HCT116 (cell line): ENCODE results near the gene ATXN7L1. TPM values are rescaled to one million over a fixed set of nuclear protein-coding genes. Genes with fewer than 3 reads are reported as not detected.

Experiments
- ATAC-seq: fragments of 200-7000 bp; cut with Tn5 transposase; 2 replicates; pipeline ENCODE4 v1.9.1; 2020; ENCODE audit warnings: mild to moderate bottlenecking, moderate library complexity
- BruUV-seq: library from RNA; stranded (reverse); fragments of 400-500 nt; replicated peaks from 2 replicates; lab custom pipeline; 2021; lab: Mats Ljungman, UMichigan
- CTCF ChIA-PET: fragments of 300-600 bp; sonication (Branson Sonifier 250); formaldehyde crosslinking; loops from one replicate; lab custom pipeline; 2021; ENCODE audit warnings: antibody characterized with exemption; lab: Charles Lee
- POLR2A ChIA-PET: fragments of 300-600, 350-600 bp; sonication (Branson Sonifier 250); formaldehyde crosslinking; loops from one replicate; lab custom pipeline; 2021; ENCODE audit warnings: antibody characterized with exemption; lab: Charles Lee
- RAD21 ChIA-PET, 2 experiments: fragments of 300-600 bp; sonication (Branson Sonifier 250); formaldehyde crosslinking; loops; one replicate each; lab custom pipeline; 2023; ENCODE audit warnings: low total read pairs in 2 of 2; ENCODE audit not compliant: uncharacterized antibody in 2 of 2, unreplicated experiment in 2 of 2, low non-redundant PET in 1 of 2; lab: Charles Lee
- DNase-seq: peaks from one replicate; pipeline ENCODE4 v3.0.0-alpha.2; 2010; ENCODE audit warnings: low read depth, low spot score
- H2AFZ ChIP-seq: fragments of 200-600 bp; shearing (Covaris generic), sonication (generic); 2 replicates; pipeline ENCODE4 v1.6.1; 2017; ENCODE audit warnings: low read depth, mixed run types, mixed read lengths, antibody characterized with exemption, low read length; ENCODE audit not compliant: poor library complexity, severe bottlenecking
- H3K27ac ChIP-seq: 2 replicates; pipeline ENCODE4 v1.5.1; 2012; ENCODE audit warnings: low read depth, low read length
- H3K27me3 ChIP-seq: fragments of 200-600 bp; sonication (generic); 2 replicates; pipeline ENCODE4 v1.6.1; 2016; ENCODE audit warnings: mixed run types, low read length, mixed read lengths; ENCODE audit not compliant: insufficient read depth
- H3K36me3 ChIP-seq, 2 experiments: fragments of 200-500 bp in 1 of 2; fragments of 200-600 bp in 1 of 2; sonication (Bioruptor generic) in 1 of 2; sonication (generic) in 1 of 2; 2 replicates each; pipeline versions ENCODE4 v1.5.1 to v1.6.1; 2014 to 2016; ENCODE audit warnings: low read length in 2 of 2, inconsistent platforms in 1 of 2, mixed read lengths in 1 of 2, mixed run types in 1 of 2; ENCODE audit not compliant: insufficient read depth in 2 of 2, control insufficient read depth in 1 of 2
- H3K4me1 ChIP-seq, 2 experiments: fragments of 200-600 bp in 1 of 2; sonication (generic) in 1 of 2; 2 replicates each; pipeline versions ENCODE4 v1.5.1 to v1.6.1; 2012 to 2017; ENCODE audit warnings: low read length in 2 of 2, inconsistent platforms in 1 of 2, mild to moderate bottlenecking in 1 of 2, mixed read lengths in 1 of 2, mixed run types in 1 of 2, moderate library complexity in 1 of 2; ENCODE audit not compliant: insufficient read depth in 2 of 2, control insufficient read depth in 1 of 2
- H3K4me2 ChIP-seq: fragments of 200-600 bp; sonication (generic); 2 replicates; pipeline ENCODE4 v1.6.1; 2017; ENCODE audit warnings: mixed run types, low read length, mixed read lengths
- H3K4me3 ChIP-seq, 2 experiments: fragments of 200-600 bp in 1 of 2; sonication (generic) in 1 of 2; replicated peaks in 1 of 2; 2 replicates each; pipeline ENCODE4 v1.5.1; 2011 to 2016; ENCODE audit warnings: low read length in 2 of 2, control low read depth in 1 of 2, low read depth in 1 of 2, mild to moderate bottlenecking in 1 of 2, mixed read lengths in 1 of 2, mixed run types in 1 of 2
- H3K79me2 ChIP-seq: fragments of 200-600 bp; sonication (generic); 2 replicates; pipeline ENCODE4 v1.6.1; 2017; ENCODE audit warnings: mild to moderate bottlenecking, mixed run types, low read length, moderate library complexity, mixed read lengths; ENCODE audit not compliant: insufficient read depth
- H3K9ac ChIP-seq: fragments of 200-600 bp; sonication (generic); 2 replicates; pipeline ENCODE4 v1.6.1; 2016; ENCODE audit warnings: low read length, mixed read lengths
- H3K9me2 ChIP-seq: fragments of 200-600 bp; sonication (generic), shearing (Covaris generic); 2 replicates; pipeline ENCODE4 v1.6.1; 2017; ENCODE audit warnings: mixed run types, mild to moderate bottlenecking, moderate library complexity; ENCODE audit not compliant: insufficient read depth
- H3K9me3 ChIP-seq, 2 experiments: fragments of 200-500 bp in 1 of 2; fragments of 200-600 bp in 1 of 2; sonication (Bioruptor generic) in 1 of 2; sonication (generic) in 1 of 2; 2 replicates each; pipeline ENCODE4 v1.6.1; 2014 to 2017; ENCODE audit warnings: low read length in 2 of 2, mixed read lengths in 2 of 2, inconsistent platforms in 1 of 2, low read depth in 1 of 2, mild to moderate bottlenecking in 1 of 2, mixed run types in 1 of 2, moderate library complexity in 1 of 2; ENCODE audit not compliant: control insufficient read depth in 1 of 2, insufficient read depth in 1 of 2
- H4K20me1 ChIP-seq: fragments of 200-600 bp; sonication (generic), shearing (Covaris generic); 2 replicates; pipeline ENCODE4 v1.6.1; 2017; ENCODE audit warnings: mixed run types, mild to moderate bottlenecking, moderate library complexity; ENCODE audit not compliant: insufficient read depth
- CBX3 ChIP-seq: IDR thresholded peaks from 2 replicates; pipeline ENCODE4 v1.6.1; 2012; ENCODE audit warnings: low read depth
- CEBPB ChIP-seq: IDR thresholded peaks from 2 replicates; pipeline ENCODE4 v1.6.1; 2012; ENCODE audit warnings: low read depth
- EGR1 ChIP-seq: IDR thresholded peaks from 2 replicates; pipeline ENCODE4 v1.6.1; 2012; ENCODE audit warnings: low read depth
- JUND ChIP-seq: IDR thresholded peaks from 2 replicates; pipeline ENCODE4 v1.6.1; 2012
- MAX ChIP-seq: IDR thresholded peaks from 2 replicates; pipeline ENCODE4 v1.6.1; 2012
- POLR2A ChIP-seq: IDR thresholded peaks from 2 replicates; pipeline ENCODE4 v1.7.0; 2011; ENCODE audit warnings: borderline replicate concordance; ENCODE audit not compliant: insufficient read depth, insufficient read length; ENCODE audit errors: extremely low read depth
- POLR2AphosphoS5 ChIP-seq: IDR thresholded peaks from 2 replicates; pipeline ENCODE4 v1.6.1; 2011; ENCODE audit warnings: mild to moderate bottlenecking, low read depth, low read length, moderate library complexity
- RAD21 ChIP-seq: IDR thresholded peaks from 2 replicates; pipeline ENCODE4 v1.6.1; 2012; ENCODE audit warnings: low read depth, mild to moderate bottlenecking
- REST ChIP-seq: IDR thresholded peaks from 2 replicates; pipeline ENCODE4 v1.6.1; 2012; ENCODE audit warnings: low read depth
- SIN3A ChIP-seq: IDR thresholded peaks from 2 replicates; pipeline ENCODE4 v1.6.1; 2012; ENCODE audit warnings: low read depth
- SP1 ChIP-seq: IDR thresholded peaks from 2 replicates; pipeline ENCODE4 v1.6.1; 2012; ENCODE audit warnings: low read depth
- SRF ChIP-seq: IDR thresholded peaks from 2 replicates; pipeline ENCODE4 v1.6.1; 2012; ENCODE audit warnings: low read depth
- ZNF274 ChIP-seq: fragments of 200-500 bp; sonication (Bioruptor generic); IDR thresholded peaks from 2 replicates; pipeline ENCODE4 v1.6.1; 2014; ENCODE audit warnings: mild to moderate bottlenecking, low read depth, low read length, inconsistent platforms
- intact Hi-C: fragments of 100-400 bp; cut with micrococcal nuclease; formaldehyde crosslinking; loops from 2 replicates; pipeline ENCODE4 v1.10.0; 2022
- total RNA-seq: library from RNA; stranded (reverse); gene quantifications from one replicate; pipeline ENCODE4 v1.2.1, GENCODE V29; 2021; ENCODE audit not compliant: unreplicated experiment

Gene ATXN7L1
- total RNA-seq, 1 experiment from 2014 or later, result 11.5 TPM

- Histone ChIP-seq H3K4me1 (no peaks in the 10 kb centered on the region), H3K27ac (no peak overlapping the region), H3K79me2 (no peaks in the 10 kb centered on the region), H4K20me1 (no peaks in the 10 kb centered on the region), H3K9ac (no peak overlapping the region), H3K36me3 (no peaks in the 10 kb centered on the region), H3K27me3 (no peaks in the 10 kb centered on the region), H3K4me3 (no peak overlapping the region), H3K9me3 (no peaks in the 10 kb centered on the region), H2AFZ (no peak overlapping the region), H3K9me2 (no peaks in the 10 kb centered on the region), H3K4me2 (no peak overlapping the region)
- no peak for DNase-seq
- no TSS peak for BruUV-seq
- no peak for ATAC-seq
- CTCF ChIA-PET, result no interaction called here
- TF ChIP-seq MAX (no peak), POLR2A (no peak), EGR1 (no peak), RAD21 (no peak), ZNF274 (no peak), SP1 (no peak), JUND (no peak), REST (no peak), SIN3A (no peak), CBX3 (no peak), SRF (no peak), POLR2AphosphoS5 (no peak), CEBPB (no peak)
- POLR2A ChIA-PET, result no interaction called here
- RAD21 ChIA-PET, result no interaction called here
- intact Hi-C loops, result no loop called here
These were observed 176.7 kb downstream of the ATXN7L1 start for GRCh38 chr7:105699568-105700236.
